Transverse colon (tissue), 4 donors: ENCODE measurements around the gene NR2F1-AS1. TPM values are rescaled to one million over a fixed set of nuclear protein-coding genes. Genes with fewer than 3 reads are reported as not detected.

Experiments used
- DNase-seq: peaks from one replicate; pipeline ENCODE4 v3.0.0-alpha.2; 2019
- H3K27ac ChIP-seq, 4 donors: fragments of 200-600 bp; sonication (generic); 2 replicates each; pipeline ENCODE4 v1.5.1; 2016 to 2018; ENCODE audit warnings: inconsistent platforms in 4 of 4
- H3K27me3 ChIP-seq: fragments of 200-600 bp; sonication (generic); 2 replicates; pipeline ENCODE4 v1.5.1; 2017; ENCODE audit warnings: inconsistent platforms
- H3K36me3 ChIP-seq, 4 donors: fragments of 200-600 bp; sonication (generic); 2 replicates each; pipeline ENCODE4 v1.5.1; 2017 to 2019; ENCODE audit warnings: inconsistent platforms in 4 of 4
- H3K4me1 ChIP-seq, 4 donors: fragments of 200-600 bp; sonication (generic); 2 replicates each; pipeline ENCODE4 v1.5.1; 2017 to 2020; ENCODE audit warnings: inconsistent platforms in 4 of 4
- H3K4me3 ChIP-seq, 4 donors: fragments of 200-600 bp; sonication (generic); 1 replicate in 1 of 4; 2 replicates in 3 of 4; pipeline versions ENCODE4 v1.5.1 to v1.6.1; 2017 to 2019; ENCODE audit warnings: inconsistent platforms in 4 of 4
- H3K9me3 ChIP-seq, 2 donors: fragments of 200-600 bp; sonication (generic); 2 replicates each; pipeline ENCODE4 v1.5.1; 2017 to 2019; ENCODE audit warnings: inconsistent platforms in 2 of 2
- EP300 ChIP-seq: sonication (generic); formaldehyde crosslinking; IDR thresholded peaks from one replicate; pipeline ENCODE4 v1.6.1; 2017; ENCODE audit warnings: antibody characterized with exemption, low read depth
- POLR2A ChIP-seq: fragments of 450-650 bp; IDR thresholded peaks from one replicate; pipeline ENCODE4 v1.6.1; 2016; ENCODE audit warnings: antibody characterized with exemption, mild to moderate bottlenecking, moderate library complexity
- POLR2AphosphoS5 ChIP-seq, 3 donors: sonication (generic); formaldehyde crosslinking; IDR thresholded peaks; one replicate each; pipeline ENCODE4 v1.6.1; 2016; ENCODE audit warnings: antibody characterized with exemption in 3 of 3
- WGBS, 2 donors: methylation state at CpG; one replicate each; pipeline ENCODE4 v1.1.5; 2018; ENCODE audit warnings: low coverage in 1 of 2; 5-methylcytosine and 5-hydroxymethylcytosine counted together
- in situ Hi-C, 4 donors: fragments of 200-750 bp; cut with MboI; loops; one replicate each; pipeline versions ENCODE4 v1.15.0 to v1.15.1; 2017; ENCODE audit warnings: low sequenced_read_pairs in 3 of 4, low pct_ligation_motif_present in 1 of 4, low pct_unique_long_range_greater_than_20kb in 1 of 4
- intact Hi-C: fragments of 100-400 bp; cut with DNase I; formaldehyde crosslinking; loops from one replicate; pipeline ENCODE4 v1.15.1; 2023; ENCODE audit warnings: low total_unique reads
- total RNA-seq, 4 donors: library from RNA; depleted of rRNA; stranded (reverse); fragments of >200 nt; gene quantifications; one replicate each; pipeline ENCODE4 v1.1.0, GENCODE V29; 2016
- TF ChIP-seq, protein P1 (sequence below), 5 experiments: fragments of 200-600 bp in 3 of 5; fragments of 450-650 bp in 2 of 5; sonication (generic) in 3 of 5; IDR thresholded peaks; 1 replicate in 2 of 5; 2 replicates in 3 of 5; pipeline ENCODE4 v1.5.1; 2016 to 2017; ENCODE audit warnings: antibody characterized with exemption in 5 of 5, inconsistent platforms in 3 of 5, mild to moderate bottlenecking in 2 of 5, moderate library complexity in 1 of 5

The NR2F1-AS1 gene
- total RNA-seq, 4 donors from 2014 or later = 1.2 to 3.7 (median 2.2) TPM

DNA sequence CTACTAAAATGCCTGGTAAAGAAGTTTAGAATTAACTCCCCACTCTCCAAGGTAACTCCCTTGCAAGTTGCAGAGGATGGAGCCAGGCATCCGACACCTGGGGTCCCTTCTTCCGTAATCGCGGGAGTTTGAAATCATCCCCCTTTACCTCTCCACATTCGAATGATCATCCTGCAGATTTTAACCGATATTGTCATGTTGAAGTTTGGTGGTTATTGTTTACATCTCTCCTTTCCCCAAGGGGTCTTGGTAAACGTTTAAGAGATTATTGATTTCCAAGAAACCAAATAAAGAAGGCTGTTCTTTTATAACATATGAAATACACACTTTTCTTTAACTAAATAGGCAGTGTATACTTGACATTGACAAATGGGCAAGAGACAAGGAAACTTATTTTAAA is 28.7 kb upstream of the NR2F1-AS1 start:
- Histone ChIP-seq H3K9me3 (no peaks in the 10 kb centered on the region), H3K4me1 (peaks cover 0 to 14% (median 7%) of the 10 kb centered on the region in 4 donors), H3K4me3 (no peak overlapping the region), H3K27me3 (peaks cover 100% of the 10 kb centered on the region), H3K27ac (no peak overlapping the region), H3K36me3 (no peaks in the 10 kb centered on the region)
- in situ Hi-C loops (loop anchor here in 3 of 4 donors (10.0 to 25.0 kb wide), 2 partner anchors 178 to 185 kb away; no protein-coding TSS in a partner anchor), intact Hi-C loops (no loop called here)
- no peak for DNase-seq
- TF ChIP-seq, protein P1, sequence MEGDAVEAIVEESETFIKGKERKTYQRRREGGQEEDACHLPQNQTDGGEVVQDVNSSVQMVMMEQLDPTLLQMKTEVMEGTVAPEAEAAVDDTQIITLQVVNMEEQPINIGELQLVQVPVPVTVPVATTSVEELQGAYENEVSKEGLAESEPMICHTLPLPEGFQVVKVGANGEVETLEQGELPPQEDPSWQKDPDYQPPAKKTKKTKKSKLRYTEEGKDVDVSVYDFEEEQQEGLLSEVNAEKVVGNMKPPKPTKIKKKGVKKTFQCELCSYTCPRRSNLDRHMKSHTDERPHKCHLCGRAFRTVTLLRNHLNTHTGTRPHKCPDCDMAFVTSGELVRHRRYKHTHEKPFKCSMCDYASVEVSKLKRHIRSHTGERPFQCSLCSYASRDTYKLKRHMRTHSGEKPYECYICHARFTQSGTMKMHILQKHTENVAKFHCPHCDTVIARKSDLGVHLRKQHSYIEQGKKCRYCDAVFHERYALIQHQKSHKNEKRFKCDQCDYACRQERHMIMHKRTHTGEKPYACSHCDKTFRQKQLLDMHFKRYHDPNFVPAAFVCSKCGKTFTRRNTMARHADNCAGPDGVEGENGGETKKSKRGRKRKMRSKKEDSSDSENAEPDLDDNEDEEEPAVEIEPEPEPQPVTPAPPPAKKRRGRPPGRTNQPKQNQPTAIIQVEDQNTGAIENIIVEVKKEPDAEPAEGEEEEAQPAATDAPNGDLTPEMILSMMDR (IDR thresholded peaks at IDR 0.05) = no peak
- no peak for TF ChIP-seq POLR2AphosphoS5 (IDR thresholded peaks at IDR 0.05)
- TF ChIP-seq EP300 = no peak
- TF ChIP-seq POLR2A = no peak
- WGBS, 2 donors = 7 to 19% methylated on average over 3 to 7 of the region's 7 CpGs

DNA sequence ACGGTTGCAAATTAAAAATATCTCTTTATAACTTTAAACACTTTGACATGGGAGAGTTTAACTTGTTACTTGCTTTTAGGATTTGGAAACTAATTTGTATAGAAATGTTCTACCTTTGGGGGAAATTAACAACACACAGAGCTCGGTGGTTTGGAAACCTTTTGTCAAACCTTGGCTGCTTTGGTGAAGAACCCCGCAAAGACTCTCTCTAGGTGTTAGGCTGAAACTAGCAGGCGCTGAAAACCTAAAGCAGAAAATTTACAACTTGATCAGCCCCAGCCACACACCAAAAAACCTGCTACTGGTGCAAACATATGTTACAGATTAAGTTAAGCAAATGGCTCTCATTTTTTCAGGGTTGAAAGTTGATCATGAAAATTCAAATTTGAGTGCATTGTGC is 27.8 kb upstream of the NR2F1-AS1 start:
- intact Hi-C loops = no loop called here
- in situ Hi-C loops = loop anchor here in 2 of 4 donors (25.0 kb wide), 1 partner anchor 178 kb away; no protein-coding TSS in a partner anchor
- TF ChIP-seq POLR2AphosphoS5 (IDR thresholded peaks at IDR 0.05) = no peak

DNA sequence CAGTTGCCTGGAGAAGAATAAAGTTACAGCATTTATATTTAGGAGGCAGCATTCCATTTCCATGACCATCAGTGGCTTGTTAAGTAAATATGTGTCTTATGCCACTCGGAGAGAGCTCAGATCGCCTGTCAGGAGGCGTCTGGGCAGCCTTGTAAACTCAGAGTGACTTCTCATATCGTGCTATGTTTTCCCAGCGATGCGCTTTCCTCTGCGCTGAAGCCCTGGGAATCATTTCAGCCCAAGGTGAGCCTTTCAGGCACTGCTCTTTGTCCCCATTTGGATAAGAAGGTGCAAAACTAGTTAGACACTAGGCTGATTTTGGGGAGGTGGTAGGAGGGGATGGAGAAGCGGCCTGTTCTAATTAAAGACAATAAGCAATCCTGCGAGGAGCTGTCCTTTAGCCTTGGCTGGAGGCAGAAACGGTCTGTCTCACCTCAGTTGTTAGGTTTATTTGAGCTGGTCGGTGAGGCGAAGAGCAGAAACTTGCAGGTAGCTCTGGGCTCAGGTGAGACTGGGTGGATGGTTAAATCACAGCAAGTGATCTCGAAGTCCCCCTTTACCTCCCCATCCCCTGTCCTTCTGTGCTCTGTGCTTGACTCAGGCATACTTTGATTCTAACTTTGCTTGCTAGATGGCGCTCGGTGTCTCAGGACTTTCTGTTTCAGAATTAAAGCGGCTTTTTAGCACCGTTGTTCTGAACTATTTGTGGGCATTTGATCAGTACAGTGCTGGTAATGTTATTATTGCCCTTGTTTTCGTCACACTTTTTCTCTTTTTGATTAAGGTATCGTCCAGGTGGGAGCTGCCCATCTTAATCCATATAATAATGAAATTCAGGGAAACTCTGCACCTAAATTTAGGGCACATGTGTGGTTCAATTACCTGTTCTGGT is 26.6 kb upstream of the NR2F1-AS1 start:
- H3K4me1 ChIP-seq = peaks cover 0 to 18% (median 10%) of the 10 kb centered on the region in 4 donors
- peaks cover 100% of the 10 kb centered on the region for H3K27me3 ChIP-seq
- H3K27ac ChIP-seq = no peak overlapping the region
- 6 to 15% methylated on average over 7 to 19 of the region's 19 CpGs for WGBS, 2 donors
- no peak for TF ChIP-seq POLR2A
- TF ChIP-seq POLR2AphosphoS5 (IDR thresholded peaks at IDR 0.05) = no peak
- no peak for TF ChIP-seq EP300
- TF ChIP-seq, protein P1 (IDR thresholded peaks at IDR 0.05) = peak in 4 of 5 experiments; percentile 13 to 35 (median 26)
- no peaks in the 10 kb centered on the region for H3K9me3 ChIP-seq
- no peak overlapping the region for H3K4me3 ChIP-seq
- in situ Hi-C loops (loop anchor here in 2 of 4 donors (25.0 kb wide), 1 partner anchor 180 kb away; no protein-coding TSS in a partner anchor), intact Hi-C loops (no loop called here)
- no peaks in the 10 kb centered on the region for H3K36me3 ChIP-seq
- no peak for DNase-seq

More for the DNA sequence above, 27.8 kb upstream of the NR2F1-AS1 start:
- Histone ChIP-seq H3K36me3 (no peaks in the 10 kb centered on the region), H3K4me3 (no peak overlapping the region), H3K9me3 (no peaks in the 10 kb centered on the region), H3K27ac (no peak overlapping the region), H3K4me1 (peaks cover 0 to 21% (median 10%) of the 10 kb centered on the region in 4 donors), H3K27me3 (peaks cover 100% of the 10 kb centered on the region)
- DNase-seq = no peak
- WGBS, 2 donors = 14 to 20% methylated on average over 3 to 4 of the region's 4 CpGs

DNA sequence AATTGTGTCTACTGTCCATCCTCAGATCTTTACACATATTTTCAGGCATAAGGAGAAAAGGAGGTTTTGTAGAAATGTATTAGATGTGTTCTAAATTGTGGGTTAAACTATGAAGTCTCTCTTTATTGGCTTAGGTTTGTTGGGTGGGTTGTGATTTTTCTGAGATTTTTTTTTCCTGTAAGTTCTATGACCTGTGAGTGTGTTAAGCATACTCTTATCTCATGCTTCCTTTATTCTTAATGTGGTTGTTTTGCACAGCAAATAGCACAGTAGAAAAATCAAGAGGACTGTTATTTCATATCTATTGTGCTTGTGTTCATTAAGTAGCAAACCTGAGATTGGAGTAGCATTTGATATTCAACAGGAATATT is 25.3 kb upstream of the NR2F1-AS1 start:
- peaks cover 100% of the 10 kb centered on the region for H3K27me3 ChIP-seq
- H3K36me3 ChIP-seq = no peaks in the 10 kb centered on the region
- H3K4me1 ChIP-seq = peaks cover 0 to 10% (median 6%) of the 10 kb centered on the region in 4 donors
- H3K27ac ChIP-seq = no peak overlapping the region
- H3K9me3 ChIP-seq = no peaks in the 10 kb centered on the region
- DNase-seq = no peak
- intact Hi-C loops = no loop called here
- TF ChIP-seq, protein P1 (IDR thresholded peaks at IDR 0.05) = no peak
- TF ChIP-seq POLR2A (no peak), EP300 (no peak), POLR2AphosphoS5 (IDR thresholded peaks at IDR 0.05) (no peak)
- H3K4me3 ChIP-seq = no peak overlapping the region
- in situ Hi-C loops = loop anchor here in 2 of 4 donors (25.0 kb wide), 1 partner anchor 181 kb away; no protein-coding TSS in a partner anchor
